B cell (primary cell): ENCODE data around the gene GPR25. TPM values are rescaled to one million over a fixed set of nuclear protein-coding genes. Genes with fewer than 3 reads are reported as not detected.

ENCODE experiments used
- ATAC-seq: fragments of 200-7000 bp; cut with Tn5 transposase; one replicate; pipeline ENCODE4 v1.10.0; 2021; ENCODE audit warnings: low read depth, mild to moderate bottlenecking, moderate number of reproducible peaks, moderate library complexity
- CTCF ChIA-PET: fragments of 350-600 bp; sonication (Branson Sonifier 250); formaldehyde crosslinking; loops from one replicate; lab custom pipeline; 2021; ENCODE audit warnings: antibody characterized with exemption, inconsistent platforms; lab: Charles Lee
- POLR2A ChIA-PET: fragments of 350-600 bp; sonication (Branson Sonifier 250); formaldehyde crosslinking; loops from one replicate; lab custom pipeline; 2021; ENCODE audit warnings: antibody characterized with exemption; lab: Charles Lee
- DNase-seq: peaks from one replicate; pipeline ENCODE4 v3.0.0; 2013
- H2AFZ ChIP-seq: 2 replicates; pipeline ENCODE4 v1.6.1; 2012; ENCODE audit warnings: mild to moderate bottlenecking, low read depth, low read length; ENCODE audit not compliant: insufficient read depth, poor library complexity, severe bottlenecking
- H3K27ac ChIP-seq, 2 donors: 1 replicate in 1 of 2; 2 replicates in 1 of 2; pipeline ENCODE4 v1.5.1; 2012 to 2013; ENCODE audit warnings: low read length in 2 of 2, mild to moderate bottlenecking in 2 of 2, moderate library complexity in 1 of 2
- H3K27me3 ChIP-seq, 4 experiments: fragments of 200-600 bp in 1 of 4; sonication (generic) in 1 of 4; replicated peaks in 1 of 4; 1 replicate in 2 of 4; 2 replicates in 2 of 4; pipeline versions ENCODE4 v1.6.1 to v1.7.0; 2013 to 2016; ENCODE audit warnings: low read length in 3 of 4, mild to moderate bottlenecking in 2 of 4, mixed read lengths in 1 of 4, moderate library complexity in 1 of 4; ENCODE audit not compliant: insufficient read depth in 4 of 4, control insufficient read depth in 3 of 4; ENCODE audit errors: control extremely low read depth in 1 of 4
- H3K36me3 ChIP-seq, 2 experiments: replicated peaks in 1 of 2; 1 replicate in 1 of 2; 2 replicates in 1 of 2; pipeline versions ENCODE4 v1.6.1 to v1.7.1; 2013; ENCODE audit warnings: low read length in 1 of 2; ENCODE audit not compliant: insufficient read depth in 2 of 2, control insufficient read depth in 1 of 2; ENCODE audit errors: control extremely low read depth in 1 of 2, extremely low read depth in 1 of 2
- H3K4me1 ChIP-seq, 2 donors: fragments of 200-600 bp in 1 of 2; sonication (generic) in 1 of 2; 1 replicate in 1 of 2; 2 replicates in 1 of 2; pipeline versions ENCODE4 v1.5.1 to v1.6.1; 2013 to 2017; ENCODE audit warnings: low read length in 2 of 2; ENCODE audit not compliant: control insufficient read depth in 2 of 2, insufficient read depth in 2 of 2
- H3K4me2 ChIP-seq: replicated peaks from 2 replicates; pipeline ENCODE3; 2012; ENCODE audit warnings: mild to moderate bottlenecking, low read depth, low read length; ENCODE audit not compliant: poor library complexity, severe bottlenecking
- H3K4me3 ChIP-seq, 5 experiments: fragments of 200-600 bp in 1 of 5; sonication (generic) in 1 of 5; 1 replicate in 3 of 5; 2 replicates in 2 of 5; pipeline versions ENCODE4 v1.5.1 to v1.7.0; 2011 to 2016; ENCODE audit warnings: low read length in 4 of 5, mild to moderate bottlenecking in 4 of 5, low read depth in 2 of 5, control low read depth in 1 of 5, moderate library complexity in 1 of 5; ENCODE audit not compliant: insufficient read depth in 1 of 5; ENCODE audit errors: control extremely low read depth in 1 of 5, extremely low read depth in 1 of 5
- H3K79me2 ChIP-seq: fragments of 200-600 bp; sonication (generic); one replicate; pipeline ENCODE4 v1.6.0; 2016; ENCODE audit warnings: low read length; ENCODE audit not compliant: control insufficient read depth, insufficient read depth
- H3K9ac ChIP-seq: fragments of 200-600 bp; sonication (generic); 2 replicates; pipeline ENCODE4 v1.6.1; 2017; ENCODE audit warnings: mild to moderate bottlenecking, low read length, moderate library complexity
- H3K9me3 ChIP-seq, 3 donors: one replicate each; pipeline versions ENCODE4 v1.6.1 to v1.7.1; 2013; ENCODE audit warnings: low read length in 2 of 3; ENCODE audit not compliant: control insufficient read depth in 2 of 3, insufficient read depth in 1 of 3; ENCODE audit errors: control extremely low read depth in 1 of 3
- H4K20me1 ChIP-seq: 2 replicates; pipeline ENCODE4 v1.6.0; 2012; ENCODE audit warnings: mild to moderate bottlenecking, low read length; ENCODE audit not compliant: insufficient read depth, control insufficient read depth, poor library complexity, severe bottlenecking
- H3K27ac Mint-ChIP-seq: one replicate; pipeline ENCODE4 v1.8.0; 2021; ENCODE audit warnings: mixed read lengths
- H3K27me3 Mint-ChIP-seq: one replicate; pipeline ENCODE4 v1.8.0; 2021; ENCODE audit warnings: mixed read lengths
- H3K4me1 Mint-ChIP-seq: one replicate; pipeline ENCODE4 v1.8.0; 2021; ENCODE audit warnings: mixed read lengths
- H3K4me3 Mint-ChIP-seq: one replicate; pipeline ENCODE4 v1.8.0; 2021; ENCODE audit warnings: mixed read lengths
- H3K9me3 Mint-ChIP-seq: one replicate; pipeline ENCODE4 v1.8.0; 2022; ENCODE audit warnings: mixed read lengths; ENCODE audit not compliant: insufficient read depth
- EZH2 ChIP-seq: IDR thresholded peaks from 2 replicates; pipeline ENCODE4 v1.6.1; 2012; ENCODE audit warnings: borderline replicate concordance, low read depth, mild to moderate bottlenecking, moderate library complexity, low read length; ENCODE audit not compliant: insufficient read depth, poor library complexity, severe bottlenecking
- WGBS: methylation state at CpG from one replicate; pipeline ENCODE4 v1.1.5; 2013; ENCODE audit warnings: missing lambda C conversion rate; ENCODE audit not compliant: insufficient coverage; 5-methylcytosine and 5-hydroxymethylcytosine counted together
- intact Hi-C: fragments of 100-400 bp; cut with micrococcal nuclease; formaldehyde crosslinking; loops from one replicate; pipeline ENCODE4 v1.10.0; 2022
- polyA plus RNA-seq: library from polyadenylated mRNA; depleted of rRNA; stranded (reverse); fragments of >200 nt; gene quantifications from 2 replicates; pipeline ENCODE4 v1.2.3, GENCODE V29; 2012
- total RNA-seq, 2 donors: library from RNA; stranded (reverse); fragments of 120-200 nt in 1 of 2; gene quantifications; 1 replicate in 1 of 2; 2 replicates in 1 of 2; pipeline versions ENCODE4 v1.2.3 to v1.2.4, GENCODE V29; 2013 to 2022
- TF ChIP-seq, protein P1 (sequence below): fragments of 200-600 bp; IDR thresholded peaks from one replicate; pipeline ENCODE4 v1.8.0; 2022; ENCODE audit warnings: antibody characterized with exemption, mild to moderate bottlenecking

GPR25 gene
- total and polyA plus RNA-seq, 2 donors (not counting 1 experiment from before 2014, with no cell fraction given), result 1.8 to 3.1 TPM

DNA sequence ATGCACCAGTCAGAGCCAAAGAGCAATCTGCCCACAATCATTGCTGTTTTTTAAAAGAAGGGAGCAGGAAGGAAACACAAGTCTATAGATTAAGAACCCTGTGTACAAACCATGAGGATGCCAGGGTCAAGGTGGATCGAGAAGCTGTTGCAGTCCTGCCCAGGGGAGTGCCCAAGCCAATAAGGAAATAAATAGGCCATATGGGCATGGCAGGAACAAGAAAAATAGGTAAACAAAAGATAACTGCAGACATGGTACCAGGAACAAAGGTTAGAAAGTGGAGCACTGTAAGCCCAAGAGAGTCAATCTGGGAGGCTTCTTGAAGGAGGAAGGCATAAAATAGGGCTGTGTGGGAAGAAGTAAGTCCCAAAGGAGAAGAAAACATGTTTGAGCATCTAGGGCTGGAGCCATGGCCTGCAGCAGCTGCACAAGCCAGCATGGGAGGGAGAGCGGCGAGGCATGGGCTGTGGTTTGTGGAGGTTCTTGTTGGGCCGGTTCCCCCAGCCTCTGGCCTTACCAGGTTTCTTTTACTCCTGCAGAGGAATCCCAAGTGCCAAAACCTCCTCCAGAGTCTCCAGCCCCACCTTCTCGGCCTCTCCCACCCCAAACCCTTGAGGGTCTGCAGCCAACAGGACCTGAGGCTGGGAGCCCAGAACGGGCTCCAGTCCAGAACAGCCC is 35.5 kb downstream of the GPR25 start:
- H3K9me3 Mint-ChIP-seq, result no peaks in the 10 kb centered on the region
- Histone ChIP-seq H3K27me3 (no peaks in the 10 kb centered on the region), H2AFZ (no peak overlapping the region), H3K4me1 (no peaks in the 10 kb centered on the region), H3K9ac (no peak overlapping the region), H3K4me3 (no peak overlapping the region), H3K4me2 (no peak overlapping the region), H3K27ac (no peak overlapping the region), H3K79me2 (no peaks in the 10 kb centered on the region), H4K20me1 (no peaks in the 10 kb centered on the region), H3K9me3 (no peaks in the 10 kb centered on the region), H3K36me3 (no peaks in the 10 kb centered on the region)
- H3K27ac Mint-ChIP-seq, result no peak overlapping the region
- intact Hi-C loops, result no loop called here
- H3K27me3 Mint-ChIP-seq, result no peaks in the 10 kb centered on the region
- no peak overlapping the region for H3K4me3 Mint-ChIP-seq
- H3K4me1 Mint-ChIP-seq, result no peaks in the 10 kb centered on the region
- WGBS, result 87% methylated on average over 4 of the region's 6 CpGs
- TF ChIP-seq, protein P1, sequence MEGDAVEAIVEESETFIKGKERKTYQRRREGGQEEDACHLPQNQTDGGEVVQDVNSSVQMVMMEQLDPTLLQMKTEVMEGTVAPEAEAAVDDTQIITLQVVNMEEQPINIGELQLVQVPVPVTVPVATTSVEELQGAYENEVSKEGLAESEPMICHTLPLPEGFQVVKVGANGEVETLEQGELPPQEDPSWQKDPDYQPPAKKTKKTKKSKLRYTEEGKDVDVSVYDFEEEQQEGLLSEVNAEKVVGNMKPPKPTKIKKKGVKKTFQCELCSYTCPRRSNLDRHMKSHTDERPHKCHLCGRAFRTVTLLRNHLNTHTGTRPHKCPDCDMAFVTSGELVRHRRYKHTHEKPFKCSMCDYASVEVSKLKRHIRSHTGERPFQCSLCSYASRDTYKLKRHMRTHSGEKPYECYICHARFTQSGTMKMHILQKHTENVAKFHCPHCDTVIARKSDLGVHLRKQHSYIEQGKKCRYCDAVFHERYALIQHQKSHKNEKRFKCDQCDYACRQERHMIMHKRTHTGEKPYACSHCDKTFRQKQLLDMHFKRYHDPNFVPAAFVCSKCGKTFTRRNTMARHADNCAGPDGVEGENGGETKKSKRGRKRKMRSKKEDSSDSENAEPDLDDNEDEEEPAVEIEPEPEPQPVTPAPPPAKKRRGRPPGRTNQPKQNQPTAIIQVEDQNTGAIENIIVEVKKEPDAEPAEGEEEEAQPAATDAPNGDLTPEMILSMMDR, result no peak
- TF ChIP-seq EZH2, result no peak
- no peak for DNase-seq
- ATAC-seq, result no peak
- ChIA-PET POLR2A (no interaction called here), CTCF (no interaction called here)

GRCh38 chr1:200909071-200909470 is 36.3 kb downstream of the GPR25 start:
- Mint-ChIP-seq H3K9me3 (no peaks in the 10 kb centered on the region), H3K27me3 (no peaks in the 10 kb centered on the region), H3K4me3 (no peak overlapping the region), H3K27ac (no peak overlapping the region), H3K4me1 (no peaks in the 10 kb centered on the region)
- H3K4me3 ChIP-seq, result no peak overlapping the region
- DNase-seq (no peak), ATAC-seq (no peak)
- H2AFZ ChIP-seq, result no peak overlapping the region
- no peaks in the 10 kb centered on the region for H3K4me1 ChIP-seq
- WGBS, result 89% methylated on average over 5 of the region's 5 CpGs
- H3K36me3 ChIP-seq, result no peaks in the 10 kb centered on the region
- H3K27ac ChIP-seq, result no peak overlapping the region
- H3K27me3 ChIP-seq, result no peaks in the 10 kb centered on the region
- H3K4me2 ChIP-seq, result no peak overlapping the region
- no peaks in the 10 kb centered on the region for H3K9me3 ChIP-seq
- intact Hi-C loops, result no loop called here
- no peak overlapping the region for H3K9ac ChIP-seq
- no peaks in the 10 kb centered on the region for H4K20me1 ChIP-seq
- ChIA-PET POLR2A (no interaction called here), CTCF (no interaction called here)
- H3K79me2 ChIP-seq, result no peaks in the 10 kb centered on the region
- TF ChIP-seq EZH2, result no peak
- TF ChIP-seq, protein P1, result no peak
